HEK293T (cell line): Measurements from ENCODE around the gene LPCAT1.

Experiments used
- ARNT ChIP-seq: fragments of 450-650 bp; IDR thresholded peaks from 2 replicates; pipeline ENCODE4 v1.6.1; 2017; ENCODE audit warnings: mild to moderate bottlenecking
- BHLHE40 ChIP-seq: fragments of 450-650 bp; IDR thresholded peaks from 2 replicates; pipeline ENCODE4 v1.6.1; 2016; ENCODE audit warnings: mild to moderate bottlenecking, moderate library complexity, borderline replicate concordance
- CTBP1 ChIP-seq: fragments of 450-650 bp; IDR thresholded peaks from 2 replicates; pipeline ENCODE4 v1.6.1; 2016; ENCODE audit warnings: borderline replicate concordance
- ELF4 ChIP-seq: fragments of 450-650 bp; IDR thresholded peaks from 2 replicates; pipeline ENCODE4 v1.6.1; 2017; ENCODE audit warnings: antibody characterized with exemption
- FOXA1 ChIP-seq: fragments of 450-650 bp; IDR thresholded peaks from 2 replicates; pipeline ENCODE4 v1.6.1; 2016; ENCODE audit warnings: mild to moderate bottlenecking
- FOXK2 ChIP-seq: fragments of 450-650 bp; IDR thresholded peaks from 2 replicates; pipeline ENCODE4 v1.6.1; 2016; ENCODE audit warnings: mild to moderate bottlenecking
- FOXM1 ChIP-seq: fragments of 450-650 bp; IDR thresholded peaks from 2 replicates; pipeline ENCODE4 v1.6.1; 2017; ENCODE audit warnings: mild to moderate bottlenecking, borderline replicate concordance
- L3MBTL2 ChIP-seq: fragments of 450-650 bp; conservative IDR thresholded peaks from 2 replicates; pipeline ENCODE4 v1.6.1; 2016; ENCODE audit warnings: mild to moderate bottlenecking
- LEF1 ChIP-seq: fragments of 450-650 bp; IDR thresholded peaks from 2 replicates; pipeline ENCODE4 v1.6.1; 2017; ENCODE audit warnings: mild to moderate bottlenecking, borderline replicate concordance
- NFRKB ChIP-seq: fragments of 450-650 bp; IDR thresholded peaks from 2 replicates; pipeline ENCODE4 v1.6.1; 2016; ENCODE audit warnings: mild to moderate bottlenecking, moderate library complexity
- SP1 ChIP-seq: fragments of 450-650 bp; IDR thresholded peaks from 2 replicates; pipeline ENCODE4 v1.6.1; 2017
- TARDBP ChIP-seq: fragments of 450-650 bp; IDR thresholded peaks from 2 replicates; pipeline ENCODE4 v1.6.1; 2016

GRCh38 chr5:1521671-1522600, 1.8 kb downstream of the LPCAT1 start:
- TF ChIP-seq NFRKB, result no peak
- no peak for TF ChIP-seq ELF4
- TF ChIP-seq FOXA1, result no peak
- no peak for TF ChIP-seq LEF1
- TF ChIP-seq FOXM1, result no peak
- no peak for TF ChIP-seq FOXK2
- no peak for TF ChIP-seq ARNT
- no peak for TF ChIP-seq CTBP1
- TF ChIP-seq TARDBP, result no peak
- TF ChIP-seq BHLHE40, result no peak
- TF ChIP-seq L3MBTL2, result no peak
- no peak for TF ChIP-seq SP1
